IPS-15b (cell line): ENCODE data around the gene B4GALNT4.
"Not testable (repeated sequence)": the region's sequence is repeated elsewhere in the genome, so short reads cannot be mapped to it uniquely, and the experiment has no call there.

Source experiments
- H3K27me3 ChIP-seq: one replicate; pipeline ENCODE4 v1.6.1; 2013; ENCODE audit warnings: low read length; ENCODE audit not compliant: control insufficient read depth, insufficient read depth
- H3K36me3 ChIP-seq: one replicate; pipeline ENCODE4 v1.6.1; 2013; ENCODE audit warnings: low read length; ENCODE audit not compliant: control insufficient read depth, insufficient read depth
- H3K4me1 ChIP-seq: one replicate; pipeline ENCODE4 v1.6.1; 2013; ENCODE audit warnings: mild to moderate bottlenecking, low read length; ENCODE audit not compliant: control insufficient read depth, insufficient read depth
- H3K4me3 ChIP-seq: one replicate; pipeline ENCODE4 v1.5.1; 2013; ENCODE audit warnings: low read depth, low read length
- H3K9ac ChIP-seq: one replicate; pipeline ENCODE4 v1.6.1; 2013; ENCODE audit warnings: low read depth, mild to moderate bottlenecking, low read length
- H3K9me3 ChIP-seq: one replicate; pipeline ENCODE4 v1.6.1; 2013; ENCODE audit warnings: mild to moderate bottlenecking, low read length; ENCODE audit not compliant: control insufficient read depth, insufficient read depth

The B4GALNT4 gene

DNA sequence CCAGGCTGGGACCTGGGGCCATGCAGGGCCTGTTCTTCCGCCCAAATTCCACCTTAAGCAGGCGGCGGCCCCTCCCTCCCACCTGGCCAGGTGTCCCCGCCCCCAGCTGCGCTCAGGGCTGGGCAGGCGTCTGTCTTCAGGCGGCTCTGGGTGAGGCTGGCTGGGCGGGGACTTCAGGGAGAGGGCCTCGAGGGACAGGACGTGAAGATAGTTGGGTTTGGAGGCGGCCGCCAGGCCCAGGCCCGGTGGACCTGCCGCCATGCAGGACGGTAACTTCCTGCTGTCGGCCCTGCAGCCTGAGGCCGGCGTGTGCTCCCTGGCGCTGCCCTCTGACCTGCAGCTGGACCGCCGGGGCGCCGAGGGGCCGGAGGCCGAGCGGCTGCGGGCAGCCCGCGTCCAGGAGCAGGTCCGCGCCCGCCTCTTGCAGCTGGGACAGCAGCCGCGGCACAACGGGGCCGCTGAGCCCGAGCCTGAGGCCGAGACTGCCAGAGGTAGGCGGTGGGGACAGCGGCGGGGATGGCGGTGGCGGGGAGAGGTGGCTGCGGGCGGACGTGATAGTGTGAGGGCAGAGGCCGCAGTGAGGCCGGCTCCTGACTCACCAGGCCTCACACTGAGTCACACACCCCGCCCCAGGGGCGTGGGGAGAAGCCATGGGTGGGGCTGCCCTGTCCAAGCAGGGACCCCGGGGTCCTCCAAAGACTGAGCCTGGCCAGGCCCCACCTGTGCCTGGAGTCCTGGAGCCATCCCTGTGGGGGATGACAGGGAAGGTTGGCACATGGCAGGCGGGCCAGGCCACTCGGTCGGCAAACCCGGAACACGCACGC lies 24.9 kb downstream of the B4GALNT4 start, which contains the start of gene PKP3:
Gene PKP3, plus strand, starts transcription at position 176 of the 824 bp plus-strand sequence. Its CDS starts 84 bp downstream, at position 260.
- H3K4me1 ChIP-seq: no peaks in the 10 kb centered on the region
- peaks cover 18% of the 10 kb centered on the region for H3K36me3 ChIP-seq
- no peaks in the 10 kb centered on the region for H3K9me3 ChIP-seq
- H3K4me3 ChIP-seq: peak within 1 kb of the TSS; percentile 32
- peak within 1 kb of the TSS; percentile 47 for H3K9ac ChIP-seq
- no peaks in the 10 kb centered on the region for H3K27me3 ChIP-seq

GRCh38 chr11:394858-395655 lies 25.8 kb downstream of the B4GALNT4 start:
- H3K9ac ChIP-seq: no peak overlapping the region
- H3K9me3 ChIP-seq: no peaks in the 10 kb centered on the region
- H3K4me1 ChIP-seq: no peaks in the 10 kb centered on the region
- H3K36me3 ChIP-seq: peaks cover 23% of the 10 kb centered on the region
- H3K27me3 ChIP-seq: no peaks in the 10 kb centered on the region
- peak overlapping the region; percentile 32 for H3K4me3 ChIP-seq

- H3K4me3 ChIP-seq: no peak overlapping the region
- no peaks in the 10 kb centered on the region for H3K9me3 ChIP-seq
- peaks cover 26% of the 10 kb centered on the region for H3K36me3 ChIP-seq
- H3K4me1 ChIP-seq: no peaks in the 10 kb centered on the region
- H3K27me3 ChIP-seq: no peaks in the 10 kb centered on the region
- no peak overlapping the region for H3K9ac ChIP-seq
These were observed 26.6 kb downstream of the B4GALNT4 start for GRCh38 chr11:395866-396265.

DNA sequence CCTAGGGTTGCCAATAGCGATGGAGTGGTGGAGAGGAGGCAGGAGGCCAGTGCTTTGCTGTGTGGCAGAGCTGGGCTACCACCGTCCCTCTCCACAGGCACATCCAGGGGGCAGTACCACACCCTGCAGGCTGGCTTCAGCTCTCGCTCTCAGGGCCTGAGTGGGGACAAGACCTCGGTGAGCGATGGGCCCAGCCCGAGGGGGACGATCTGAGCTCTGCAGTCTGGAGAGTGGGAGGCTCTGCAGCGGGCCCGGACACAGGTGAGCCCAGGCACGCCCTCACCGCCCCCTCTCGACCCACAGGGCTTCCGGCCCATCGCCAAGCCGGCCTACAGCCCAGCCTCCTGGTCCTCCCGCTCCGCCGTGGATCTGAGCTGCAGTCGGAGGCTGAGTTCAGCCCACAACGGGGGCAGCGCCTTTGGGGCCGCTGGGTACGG lies 27.2 kb downstream of the B4GALNT4 start:
- H3K9ac ChIP-seq: no peak overlapping the region
- H3K4me3 ChIP-seq: no peak overlapping the region

DNA sequence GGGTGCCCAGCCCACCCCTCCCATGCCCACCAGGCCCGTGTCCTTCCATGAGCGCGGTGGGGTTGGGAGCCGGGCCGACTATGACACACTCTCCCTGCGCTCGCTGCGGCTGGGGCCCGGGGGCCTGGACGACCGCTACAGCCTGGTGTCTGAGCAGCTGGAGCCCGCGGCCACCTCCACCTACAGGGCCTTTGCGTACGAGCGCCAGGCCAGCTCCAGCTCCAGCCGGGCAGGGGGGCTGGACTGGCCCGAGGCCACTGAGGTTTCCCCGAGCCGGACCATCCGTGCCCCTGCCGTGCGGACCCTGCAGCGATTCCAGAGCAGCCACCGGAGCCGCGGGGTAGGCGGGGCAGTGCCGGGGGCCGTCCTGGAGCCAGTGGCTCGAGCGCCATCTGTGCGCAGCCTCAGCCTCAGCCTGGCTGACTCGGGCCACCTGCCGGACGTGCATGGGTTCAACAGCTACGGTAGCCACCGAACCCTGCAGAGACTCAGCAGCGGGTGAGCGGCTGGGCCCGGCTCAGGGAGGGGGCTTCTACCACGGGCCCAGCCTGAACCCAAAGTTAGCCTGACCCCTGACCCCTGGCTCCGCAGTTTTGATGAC lies 27.7 kb downstream of the B4GALNT4 start:
- Histone ChIP-seq H3K36me3 (peaks cover 26% of the 10 kb centered on the region), H3K9ac (no peak overlapping the region), H3K9me3 (no peaks in the 10 kb centered on the region), H3K27me3 (no peaks in the 10 kb centered on the region), H3K4me1 (no peaks in the 10 kb centered on the region), H3K4me3 (no peak overlapping the region)

More for the DNA sequence above, 27.2 kb downstream of the B4GALNT4 start:
- H3K27me3 ChIP-seq: no peaks in the 10 kb centered on the region
- peaks cover 26% of the 10 kb centered on the region for H3K36me3 ChIP-seq
- no peaks in the 10 kb centered on the region for H3K4me1 ChIP-seq
- no peaks in the 10 kb centered on the region for H3K9me3 ChIP-seq

GRCh38 chr11:398826-399225 lies 29.5 kb downstream of the B4GALNT4 start:
- no peak overlapping the region for H3K4me3 ChIP-seq
- peaks cover 31% of the 10 kb centered on the region for H3K36me3 ChIP-seq
- no peaks in the 10 kb centered on the region for H3K4me1 ChIP-seq
- H3K9me3 ChIP-seq: no peaks in the 10 kb centered on the region
- no peaks in the 10 kb centered on the region for H3K27me3 ChIP-seq
- no peak overlapping the region for H3K9ac ChIP-seq

GRCh38 chr11:399731-400211 lies 30.5 kb downstream of the B4GALNT4 start:
- Histone ChIP-seq H3K4me1 (no peaks in the 10 kb centered on the region), H3K36me3 (peaks cover 36% of the 10 kb centered on the region), H3K9ac (no peak overlapping the region), H3K4me3 (no peak overlapping the region), H3K27me3 (no peaks in the 10 kb centered on the region), H3K9me3 (no peaks in the 10 kb centered on the region)

GRCh38 chr11:400241-400689 lies 31.0 kb downstream of the B4GALNT4 start:
- Histone ChIP-seq H3K27me3 (no peaks in the 10 kb centered on the region), H3K9ac (no peak overlapping the region), H3K4me3 (no peak overlapping the region), H3K9me3 (no peaks in the 10 kb centered on the region), H3K4me1 (no peaks in the 10 kb centered on the region), H3K36me3 (peaks cover 41% of the 10 kb centered on the region)

DNA sequence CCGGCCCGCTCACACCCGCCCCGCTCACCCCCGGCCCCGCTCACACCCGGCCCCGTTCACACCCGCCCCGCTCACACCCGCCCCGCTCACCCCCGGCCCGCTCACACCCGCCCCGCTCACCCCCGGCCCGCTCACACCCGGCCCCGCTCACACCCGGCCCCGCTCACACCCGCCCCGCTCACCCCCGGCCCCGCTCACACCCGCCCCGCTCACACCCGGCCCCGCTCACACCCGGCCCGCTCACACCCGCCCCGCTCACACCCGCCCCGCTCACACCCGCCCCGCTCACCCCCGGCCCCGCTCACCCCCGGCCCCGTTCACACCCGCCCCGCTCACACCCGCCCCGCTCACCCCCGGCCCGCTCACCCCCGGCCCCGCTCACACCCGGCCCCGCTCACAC lies 31.9 kb downstream of the B4GALNT4 start:
- not testable (repeated sequence) for H3K27me3 ChIP-seq, H3K9ac ChIP-seq
- H3K36me3 ChIP-seq: peaks cover 42% of the 10 kb centered on the region

DNA sequence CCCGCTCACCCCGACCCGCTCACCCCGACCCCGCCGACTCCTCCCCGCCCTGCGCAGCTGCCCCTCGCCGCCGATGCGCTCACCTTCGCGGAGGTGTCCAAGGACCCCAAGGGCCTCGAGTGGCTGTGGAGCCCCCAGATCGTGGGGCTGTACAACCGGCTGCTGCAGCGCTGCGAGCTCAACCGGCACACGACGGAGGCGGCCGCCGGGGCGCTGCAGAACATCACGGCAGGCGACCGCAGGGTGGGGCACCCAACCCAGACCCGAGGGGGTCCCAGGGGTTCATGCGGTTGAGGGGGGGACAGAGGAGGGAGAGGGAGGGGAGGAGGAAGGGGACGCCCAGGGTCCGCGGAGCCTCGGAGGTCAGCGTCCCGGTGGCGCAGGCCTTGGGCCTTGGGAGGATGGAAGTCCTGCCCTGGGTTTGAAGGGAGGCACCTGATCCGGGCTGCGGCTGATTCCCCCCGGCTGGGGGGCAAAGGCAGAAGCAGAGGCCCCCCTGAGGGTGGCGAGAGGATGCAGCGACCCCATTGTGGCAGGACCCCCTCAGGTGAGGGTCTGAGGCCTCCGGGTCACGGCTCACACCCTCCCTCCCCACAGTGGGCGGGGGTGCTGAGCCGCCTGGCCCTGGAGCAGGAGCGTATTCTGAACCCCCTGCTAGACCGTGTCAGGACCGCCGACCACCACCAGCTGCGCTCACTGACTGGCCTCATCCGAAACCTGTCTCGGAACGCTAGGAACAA lies 33.9 kb downstream of the B4GALNT4 start:
- H3K36me3 ChIP-seq: peaks cover 30% of the 10 kb centered on the region
- no peaks in the 10 kb centered on the region for H3K27me3 ChIP-seq
- no peak overlapping the region for H3K9ac ChIP-seq
- no peaks in the 10 kb centered on the region for H3K4me1 ChIP-seq
- H3K4me3 ChIP-seq: no peak overlapping the region
- no peaks in the 10 kb centered on the region for H3K9me3 ChIP-seq

More for the DNA sequence above, 31.9 kb downstream of the B4GALNT4 start:
- H3K4me3 ChIP-seq, H3K4me1 ChIP-seq, H3K9me3 ChIP-seq: not testable (repeated sequence)
